Sigmoid colon (tissue), 4 donors: ENCODE data around the gene SOX6.

Source experiments
- EP300 ChIP-seq, 4 donors: sonication (generic); formaldehyde crosslinking; IDR thresholded peaks; one replicate each; pipeline ENCODE4 v1.6.1; 2017; ENCODE audit warnings: antibody characterized with exemption in 4 of 4
- POLR2AphosphoS5 ChIP-seq, 4 donors: sonication (generic); formaldehyde crosslinking; IDR thresholded peaks; one replicate each; pipeline ENCODE4 v1.6.1; 2017; ENCODE audit warnings: antibody characterized with exemption in 4 of 4
- TF ChIP-seq, protein P1 (sequence below), 4 experiments: fragments of 450-650 bp in 3 of 4; fragments of 200-600 bp in 1 of 4; IDR thresholded peaks; one replicate each; pipeline ENCODE4 v1.5.1; 2016 to 2019; ENCODE audit warnings: antibody characterized with exemption in 4 of 4, mild to moderate bottlenecking in 3 of 4, moderate library complexity in 2 of 4

DNA sequence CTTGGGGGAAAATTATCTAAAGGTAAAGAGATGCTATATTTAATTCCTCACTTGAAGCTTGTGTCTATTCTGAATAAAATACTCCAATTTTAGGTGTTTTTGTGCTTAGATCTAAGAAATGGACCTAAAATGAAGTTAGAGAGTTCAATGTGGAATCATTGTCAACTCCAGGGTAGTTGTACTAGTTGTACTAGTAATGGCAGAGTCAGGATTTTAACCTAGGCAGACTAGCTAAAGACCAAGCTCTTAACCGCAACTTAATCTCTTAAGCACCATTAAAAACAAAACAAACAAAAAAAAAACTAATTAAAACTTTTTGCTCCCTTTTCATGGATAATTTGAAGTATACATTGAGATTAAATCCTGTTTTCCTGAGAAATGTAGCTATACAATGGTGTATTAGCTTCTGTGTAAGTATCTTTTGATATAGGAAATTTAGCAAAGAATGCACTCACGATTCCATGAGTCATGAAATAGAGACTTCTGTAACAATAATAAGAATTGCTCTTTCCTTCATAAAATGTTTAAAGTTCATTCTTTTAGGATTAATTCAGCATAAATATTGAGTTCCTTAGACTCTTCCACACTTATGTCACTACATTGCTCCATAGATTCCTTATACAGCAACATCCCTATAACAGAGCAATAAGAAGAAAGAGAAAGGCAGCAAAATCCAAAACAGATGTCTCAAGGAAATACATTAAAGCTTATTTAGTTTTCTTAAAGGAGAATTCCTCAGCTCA, 26.5 kb upstream of the SOX6 start:
- TF ChIP-seq EP300 (IDR thresholded peaks at IDR 0.05) (no peak), POLR2AphosphoS5 (IDR thresholded peaks at IDR 0.05) (no peak)
- TF ChIP-seq, protein P1, sequence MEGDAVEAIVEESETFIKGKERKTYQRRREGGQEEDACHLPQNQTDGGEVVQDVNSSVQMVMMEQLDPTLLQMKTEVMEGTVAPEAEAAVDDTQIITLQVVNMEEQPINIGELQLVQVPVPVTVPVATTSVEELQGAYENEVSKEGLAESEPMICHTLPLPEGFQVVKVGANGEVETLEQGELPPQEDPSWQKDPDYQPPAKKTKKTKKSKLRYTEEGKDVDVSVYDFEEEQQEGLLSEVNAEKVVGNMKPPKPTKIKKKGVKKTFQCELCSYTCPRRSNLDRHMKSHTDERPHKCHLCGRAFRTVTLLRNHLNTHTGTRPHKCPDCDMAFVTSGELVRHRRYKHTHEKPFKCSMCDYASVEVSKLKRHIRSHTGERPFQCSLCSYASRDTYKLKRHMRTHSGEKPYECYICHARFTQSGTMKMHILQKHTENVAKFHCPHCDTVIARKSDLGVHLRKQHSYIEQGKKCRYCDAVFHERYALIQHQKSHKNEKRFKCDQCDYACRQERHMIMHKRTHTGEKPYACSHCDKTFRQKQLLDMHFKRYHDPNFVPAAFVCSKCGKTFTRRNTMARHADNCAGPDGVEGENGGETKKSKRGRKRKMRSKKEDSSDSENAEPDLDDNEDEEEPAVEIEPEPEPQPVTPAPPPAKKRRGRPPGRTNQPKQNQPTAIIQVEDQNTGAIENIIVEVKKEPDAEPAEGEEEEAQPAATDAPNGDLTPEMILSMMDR (IDR thresholded peaks at IDR 0.05): no peak
